PC-3 (cell line): ENCODE results near the gene TUBB. TPM values are rescaled to one million over a fixed set of nuclear protein-coding genes. Genes with fewer than 3 reads are reported as not detected.
A peak's percentile ranks its signal among the peaks of the same experiment; 100 is the strongest.

Experiments used
- ATAC-seq: fragments of 200-7000 bp; cut with Tn5 transposase; 2 replicates; pipeline ENCODE4 v1.9.1; 2020; ENCODE audit warnings: mild to moderate bottlenecking, moderate library complexity
- BruUV-seq: library from RNA; stranded (reverse); fragments of 400-500 nt; replicated peaks from 2 replicates; lab custom pipeline; 2021; lab: Mats Ljungman, UMichigan
- CTCF ChIA-PET: fragments of 300-600 bp; sonication (Branson Sonifier 250); formaldehyde crosslinking; loops from one replicate; lab custom pipeline; 2022; ENCODE audit warnings: antibody characterized with exemption; lab: Charles Lee
- POLR2A ChIA-PET: fragments of 300-600 bp; sonication (Branson Sonifier 250); formaldehyde crosslinking; loops from one replicate; lab custom pipeline; 2022; ENCODE audit warnings: antibody characterized with exemption; ENCODE audit not compliant: unreplicated experiment; lab: Charles Lee
- DNase-seq: peaks from one replicate; pipeline ENCODE4 v3.0.0-alpha.2; 2015
- H2AFZ ChIP-seq: fragments of 300-600 bp; sonication (generic); 2 replicates; pipeline ENCODE4 v1.6.0; 2016; ENCODE audit warnings: antibody characterized with exemption, low read length
- H3F3A ChIP-seq: fragments of 300-600 bp; sonication (generic); one replicate; pipeline ENCODE4 v1.6.0; 2017; ENCODE audit warnings: antibody characterized with exemption, low read length, control low read depth, mild to moderate bottlenecking; ENCODE audit not compliant: unreplicated experiment
- H3K27ac ChIP-seq: fragments of 300-600 bp; sonication (generic); 2 replicates; pipeline ENCODE4 v1.5.1; 2016; ENCODE audit warnings: mild to moderate bottlenecking, low read length
- H3K27me3 ChIP-seq: fragments of 300-600 bp; sonication (generic); 2 replicates; pipeline ENCODE4 v1.6.1; 2016; ENCODE audit warnings: low read length, mixed read lengths
- H3K36me3 ChIP-seq: fragments of 300-600 bp; sonication (generic); 2 replicates; pipeline ENCODE4 v1.6.1; 2016; ENCODE audit warnings: low read depth, mixed run types, low read length, mixed read lengths
- H3K4me1 ChIP-seq: fragments of 300-600 bp; sonication (generic); 2 replicates; pipeline ENCODE4 v1.5.1; 2016; ENCODE audit warnings: low read length; ENCODE audit not compliant: insufficient read depth
- H3K4me2 ChIP-seq: fragments of 300-600 bp; sonication (generic); 2 replicates; pipeline ENCODE4 v1.6.0; 2016; ENCODE audit warnings: low read length
- H3K4me3 ChIP-seq: fragments of 300-600 bp; sonication (generic); 2 replicates; pipeline ENCODE4 v1.5.1; 2016; ENCODE audit warnings: mild to moderate bottlenecking, low read length, mixed read lengths
- H3K79me2 ChIP-seq: fragments of 300-600 bp; sonication (generic); 2 replicates; pipeline ENCODE4 v1.6.1; 2017; ENCODE audit warnings: low read length, mixed read lengths
- H3K9ac ChIP-seq: fragments of 300-600 bp; sonication (generic); 2 replicates; pipeline ENCODE4 v1.6.0; 2016; ENCODE audit warnings: mild to moderate bottlenecking, low read length
- H3K9me2 ChIP-seq: fragments of 300-600 bp; sonication (generic); replicated peaks from 2 replicates; pipeline ENCODE4 v1.6.1; 2016; ENCODE audit warnings: mixed run types, low read length, mixed read lengths
- H3K9me3 ChIP-seq: fragments of 300-600 bp; sonication (generic); 2 replicates; pipeline ENCODE4 v1.6.1; 2016; ENCODE audit warnings: low read length, mixed read lengths
- H4K20me1 ChIP-seq: fragments of 300-600 bp; sonication (generic); 2 replicates; pipeline ENCODE4 v1.6.1; 2016; ENCODE audit warnings: low read length, mixed read lengths
- EZH2 ChIP-seq: fragments of 300-600 bp; sonication (generic); IDR thresholded peaks from one replicate; pipeline ENCODE4 v1.6.1; 2017; ENCODE audit warnings: antibody characterized with exemption, mild to moderate bottlenecking, low read length; ENCODE audit not compliant: unreplicated experiment
- EZH2phosphoT487 ChIP-seq: fragments of 300-600 bp; sonication (generic); IDR thresholded peaks from 2 replicates; pipeline ENCODE4 v1.6.1; 2018; ENCODE audit warnings: mild to moderate bottlenecking, antibody characterized with exemption, low read length, borderline replicate concordance
- intact Hi-C: fragments of 100-400 bp; cut with micrococcal nuclease; formaldehyde crosslinking; loops from 2 replicates; pipeline ENCODE4 v1.9.0; 2023
- total RNA-seq: library from RNA; depleted of rRNA; stranded (reverse); fragments of >200 nt; gene quantifications from 2 replicates; pipeline ENCODE4 v1.2.3, GENCODE V29; 2014
- TF ChIP-seq, protein P1 (sequence below): fragments of 300-600 bp; sonication (generic); conservative IDR thresholded peaks from 2 replicates; pipeline ENCODE4 v1.5.1; 2017; ENCODE audit warnings: antibody characterized with exemption, low read depth, mild to moderate bottlenecking, low read length

The TUBB gene
- total RNA-seq, 1 experiment from 2014 or later: 1,398 TPM

DNA sequence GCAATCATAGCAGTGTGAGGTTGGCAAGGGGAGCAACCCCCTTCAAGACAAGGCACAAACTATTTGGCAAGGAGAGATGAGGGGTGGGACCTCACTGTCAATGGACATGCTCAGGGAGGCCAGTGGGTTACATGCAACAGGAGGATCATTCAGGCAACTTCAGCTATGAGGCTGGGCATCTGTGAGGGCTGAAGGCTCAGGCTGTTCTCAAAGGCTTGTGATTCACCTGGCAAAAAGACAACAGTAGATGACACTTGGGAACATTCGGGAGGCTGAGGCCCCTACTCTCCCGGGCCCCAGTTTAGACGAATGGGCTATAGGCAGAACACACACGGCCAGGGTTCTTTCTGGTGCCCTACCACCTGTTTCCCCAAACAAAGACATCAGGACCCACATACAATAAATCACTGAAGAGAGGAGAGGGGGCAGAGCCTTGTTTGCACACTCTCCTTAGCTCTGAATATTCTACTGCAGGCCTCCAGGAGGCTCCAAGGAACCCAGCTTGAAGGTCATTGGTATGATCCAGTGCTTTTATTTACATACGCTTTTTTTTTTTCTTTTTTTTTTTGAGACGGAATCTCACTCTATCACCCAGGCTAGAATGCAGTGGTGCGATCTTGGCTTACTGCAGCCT lies 7.9 kb downstream of the TUBB start:
- peaks cover 43% of the 10 kb centered on the region for H3K36me3 ChIP-seq
- POLR2A ChIA-PET: interaction anchor here (0.6 to 1.3 kb wide), 5 partner anchors 14 to 92 kb away, joined by 3 to 9 read pairs (median 6); partner anchors contain the start of genes FLOT1 and IER3
- H3K9ac ChIP-seq: no peak overlapping the region
- peaks cover 21% of the 10 kb centered on the region for H3F3A ChIP-seq
- H3K9me2 ChIP-seq: no peaks in the 10 kb centered on the region
- no TSS peak for BruUV-seq
- peak; percentile 23; the same call in 1 of the 2 replicates for ATAC-seq
- intact Hi-C loops: loop anchor here (5.0 to 10.0 kb wide), 2 partner anchors 243 to 359 kb away; partner anchors contain the start of gene HLA-E
- H3K27ac ChIP-seq: peak overlapping the region; percentile 34
- no peak overlapping the region for H3K4me3 ChIP-seq
- CTCF ChIA-PET: interaction anchor here (0.6 to 1.3 kb wide), 4 partner anchors 14 to 183 kb away, joined by 3 to 6 read pairs (median 5); partner anchors contain the start of gene FLOT1
- no peaks in the 10 kb centered on the region for H3K27me3 ChIP-seq
- DNase-seq: peak; percentile 36
- no peak overlapping the region for H3K4me2 ChIP-seq
- TF ChIP-seq EZH2 (no peak), EZH2phosphoT487 (no peak)
- TF ChIP-seq, protein P1, sequence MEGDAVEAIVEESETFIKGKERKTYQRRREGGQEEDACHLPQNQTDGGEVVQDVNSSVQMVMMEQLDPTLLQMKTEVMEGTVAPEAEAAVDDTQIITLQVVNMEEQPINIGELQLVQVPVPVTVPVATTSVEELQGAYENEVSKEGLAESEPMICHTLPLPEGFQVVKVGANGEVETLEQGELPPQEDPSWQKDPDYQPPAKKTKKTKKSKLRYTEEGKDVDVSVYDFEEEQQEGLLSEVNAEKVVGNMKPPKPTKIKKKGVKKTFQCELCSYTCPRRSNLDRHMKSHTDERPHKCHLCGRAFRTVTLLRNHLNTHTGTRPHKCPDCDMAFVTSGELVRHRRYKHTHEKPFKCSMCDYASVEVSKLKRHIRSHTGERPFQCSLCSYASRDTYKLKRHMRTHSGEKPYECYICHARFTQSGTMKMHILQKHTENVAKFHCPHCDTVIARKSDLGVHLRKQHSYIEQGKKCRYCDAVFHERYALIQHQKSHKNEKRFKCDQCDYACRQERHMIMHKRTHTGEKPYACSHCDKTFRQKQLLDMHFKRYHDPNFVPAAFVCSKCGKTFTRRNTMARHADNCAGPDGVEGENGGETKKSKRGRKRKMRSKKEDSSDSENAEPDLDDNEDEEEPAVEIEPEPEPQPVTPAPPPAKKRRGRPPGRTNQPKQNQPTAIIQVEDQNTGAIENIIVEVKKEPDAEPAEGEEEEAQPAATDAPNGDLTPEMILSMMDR: peak; percentile 43; the same call in 1 of the 2 replicates
- peaks cover 18% of the 10 kb centered on the region for H3K4me1 ChIP-seq
- peaks cover 23% of the 10 kb centered on the region for H3K79me2 ChIP-seq
- H2AFZ ChIP-seq: no peak overlapping the region
- no peaks in the 10 kb centered on the region for H3K9me3 ChIP-seq
- peaks cover 23% of the 10 kb centered on the region for H4K20me1 ChIP-seq

GRCh38 chr6:30730601-30731435 lies 10.7 kb downstream of the TUBB start:
- intact Hi-C loops: no loop called here
- ATAC-seq (peak; percentile 76), DNase-seq (peak; percentile 84)
- Histone ChIP-seq H3K4me3 (peak overlapping the region; percentile 25; the same call in 1 of the 2 replicates), H3K9ac (0 out of 2 replicates have a peak overlapping the region, but pooled peaks have one; percentile 4), H3K9me2 (no peaks in the 10 kb centered on the region), H2AFZ (peak overlapping the region; percentile 45; the same call in 1 of the 2 replicates), H3K27ac (peak overlapping the region; percentile 40), H3F3A (peaks cover 6% of the 10 kb centered on the region), H4K20me1 (no peaks in the 10 kb centered on the region), H3K4me2 (peak overlapping the region; percentile 51), H3K9me3 (no peaks in the 10 kb centered on the region), H3K4me1 (peaks cover 10% of the 10 kb centered on the region; the same call in 1 of the 2 replicates), H3K79me2 (peaks cover 3% of the 10 kb centered on the region; the same call in 1 of the 2 replicates), H3K36me3 (peaks cover 28% of the 10 kb centered on the region), H3K27me3 (no peaks in the 10 kb centered on the region)
- CTCF ChIA-PET: interaction anchor here (0.6 to 1.3 kb wide), 19 partner anchors 9 to 192 kb away, joined by 3 to 8 read pairs (median 3); partner anchors contain the start of genes DDR1, DHX16, PPP1R10 and VARS2
- POLR2A ChIA-PET: interaction anchor here (0.5 to 1.2 kb wide), 8 partner anchors 10 to 1244 kb away, joined by 3 to 6 read pairs (median 4); partner anchors contain the start of genes FLOT1, GTF2H4 and IER3
- BruUV-seq: no TSS peak
- no peak for TF ChIP-seq EZH2phosphoT487
- no peak for TF ChIP-seq EZH2
- TF ChIP-seq, protein P1: peak; percentile 84
